Chondrocyte (in vitro differentiated cells): ENCODE data around the gene DEFB132. TPM values are rescaled to one million over a fixed set of nuclear protein-coding genes. Genes with fewer than 3 reads are reported as not detected.

ENCODE experiments used
- DNase-seq: peaks from one replicate; pipeline ENCODE4 v3.0.0; 2021; ENCODE audit warnings: mixed read lengths, low spot score
- H3K27ac Mint-ChIP-seq: one replicate; pipeline ENCODE4 v1.8.0; 2021; ENCODE audit warnings: mild to moderate bottlenecking, moderate library complexity, mixed read lengths; ENCODE audit not compliant: unreplicated experiment
- H3K27me3 Mint-ChIP-seq: 2 replicates; pipeline ENCODE4 v1.8.0; 2021; ENCODE audit warnings: low read depth, mixed read lengths
- H3K36me3 Mint-ChIP-seq: 2 replicates; pipeline ENCODE4 v1.8.0; 2021; ENCODE audit warnings: low read depth, mixed read lengths
- H3K4me1 Mint-ChIP-seq: 2 replicates; pipeline ENCODE4 v1.8.0; 2021; ENCODE audit warnings: low read depth, mild to moderate bottlenecking, mixed read lengths
- H3K4me3 Mint-ChIP-seq: one replicate; pipeline ENCODE4 v1.8.0; 2021; ENCODE audit warnings: mild to moderate bottlenecking, moderate library complexity, mixed read lengths; ENCODE audit not compliant: unreplicated experiment
- H3K9me3 Mint-ChIP-seq: 2 replicates; pipeline ENCODE4 v1.8.0; 2021; ENCODE audit warnings: low read depth, mixed read lengths
- CTCF ChIP-seq: fragments of 200-600 bp; sonication (generic); IDR thresholded peaks from 2 replicates; pipeline ENCODE4 v1.5.0; 2021; ENCODE audit warnings: antibody characterized with exemption, mild to moderate bottlenecking, moderate library complexity
- total RNA-seq: library from RNA; stranded (reverse); gene quantifications from 3 replicates; pipeline ENCODE4 v1.2.1, GENCODE V29; 2021

DEFB132 gene
- total RNA-seq, 1 donor from 2014 or later: not detected

GRCh38 chr20:305745-306144, 48.2 kb downstream of the DEFB132 start:
- no peak overlapping the region for H3K4me3 Mint-ChIP-seq
- H3K9me3 Mint-ChIP-seq: no peaks in the 10 kb centered on the region
- no peak for DNase-seq
- H3K36me3 Mint-ChIP-seq: no peaks in the 10 kb centered on the region
- peaks cover 42% of the 10 kb centered on the region for H3K4me1 Mint-ChIP-seq
- no peaks in the 10 kb centered on the region for H3K27me3 Mint-ChIP-seq
- H3K27ac Mint-ChIP-seq: no peak overlapping the region
- no peak for TF ChIP-seq CTCF

GRCh38 chr20:308427-309038, 51.0 kb downstream of the DEFB132 start:
- H3K4me3 Mint-ChIP-seq: no peak overlapping the region
- H3K36me3 Mint-ChIP-seq: no peaks in the 10 kb centered on the region
- DNase-seq: no peak
- H3K27me3 Mint-ChIP-seq: no peaks in the 10 kb centered on the region
- peaks cover 30% of the 10 kb centered on the region for H3K4me1 Mint-ChIP-seq
- peak overlapping the region; percentile 97 for H3K27ac Mint-ChIP-seq
- no peaks in the 10 kb centered on the region for H3K9me3 Mint-ChIP-seq
- no peak for TF ChIP-seq CTCF

GRCh38 chr20:309306-309840, 51.8 kb downstream of the DEFB132 start:
- Mint-ChIP-seq H3K4me1 (peaks cover 30% of the 10 kb centered on the region), H3K36me3 (no peaks in the 10 kb centered on the region), H3K27ac (peak overlapping the region; percentile 97), H3K4me3 (peak overlapping the region; percentile 70), H3K27me3 (no peaks in the 10 kb centered on the region), H3K9me3 (no peaks in the 10 kb centered on the region)
- no peak for DNase-seq
- peak; percentile 58 for TF ChIP-seq CTCF

GRCh38 chr20:309841-310644, 52.5 kb downstream of the DEFB132 start:
- no peaks in the 10 kb centered on the region for H3K36me3 Mint-ChIP-seq
- H3K27ac Mint-ChIP-seq: peak overlapping the region; percentile 97
- DNase-seq: peak; percentile 100
- H3K27me3 Mint-ChIP-seq: no peaks in the 10 kb centered on the region
- peaks cover 30% of the 10 kb centered on the region for H3K4me1 Mint-ChIP-seq
- H3K4me3 Mint-ChIP-seq: peak overlapping the region; percentile 70
- TF ChIP-seq CTCF: no peak
- H3K9me3 Mint-ChIP-seq: no peaks in the 10 kb centered on the region

GRCh38 chr20:310645-311044, 53.1 kb downstream of the DEFB132 start:
- Mint-ChIP-seq H3K4me1 (peaks cover 30% of the 10 kb centered on the region), H3K9me3 (no peaks in the 10 kb centered on the region), H3K4me3 (peak overlapping the region; percentile 70), H3K27me3 (no peaks in the 10 kb centered on the region), H3K27ac (peak overlapping the region; percentile 97), H3K36me3 (no peaks in the 10 kb centered on the region)
- DNase-seq: no peak
- TF ChIP-seq CTCF: no peak

Other genes with a start within 250 kb of the DEFB132 start
- not detected in 3 replicates for gene DEFB125, start 170.1 kb upstream of the DEFB132 start, total RNA-seq
- gene DEFB126, start 115.1 kb upstream of the DEFB132 start, total RNA-seq: not detected in 3 replicates
- not detected in 3 replicates for gene DEFB127, start 100.3 kb upstream of the DEFB132 start, total RNA-seq
- gene DEFB128, start 68.0 kb upstream of the DEFB132 start, total RNA-seq: not detected in 3 replicates
- not detected in 3 replicates for gene DEFB129, start 30.5 kb upstream of the DEFB132 start, total RNA-seq
- gene C20orf96, start 33.0 kb downstream of the DEFB132 start, total RNA-seq: 10.8 to 12.1 TPM (median 11.1 TPM) in 3 replicates
- gene ZCCHC3, start 39.8 kb downstream of the DEFB132 start, total RNA-seq: 17.2 to 18.6 TPM (median 17.4 TPM) in 3 replicates
- gene SOX12, start 67.8 kb downstream of the DEFB132 start, total RNA-seq: 34.3 to 40.4 TPM (median 39.6 TPM) in 3 replicates
- 72.1 to 77.1 TPM (median 73.2 TPM) in 3 replicates for gene NRSN2, start 89.4 kb downstream of the DEFB132 start, total RNA-seq
- 7.0 to 141 TPM (median 137 TPM) in 3 replicates for gene TRIB3, start 123.0 kb downstream of the DEFB132 start, total RNA-seq
- gene RBCK1, start 150.6 kb downstream of the DEFB132 start, total RNA-seq: 84.1 to 95.5 TPM (median 94.3 TPM) in 3 replicates
- 56.2 to 64.7 TPM (median 64.0 TPM) in 3 replicates for gene TBC1D20, start 204.8 kb downstream of the DEFB132 start, total RNA-seq